GM12878 (cell line): ENCODE data around the gene RAB29.

ENCODE experiments used
- BHLHE40 ChIP-seq, 2 experiments: fragments of 450-650 bp in 1 of 2; IDR thresholded peaks; 2 replicates each; pipeline ENCODE4 v1.6.1; 2011 to 2017; ENCODE audit warnings: low read depth in 2 of 2, borderline replicate concordance in 1 of 2, improper control_type of control experiment in 1 of 2, low read length in 1 of 2, mild to moderate bottlenecking in 1 of 2
- ETV6 ChIP-seq, 2 experiments: fragments of 450-650 bp in 1 of 2; IDR thresholded peaks in 1 of 2; conservative IDR thresholded peaks in 1 of 2; 2 replicates each; pipeline ENCODE4 v1.6.1; 2014; ENCODE audit warnings: antibody characterized with exemption in 1 of 2, borderline replicate concordance in 1 of 2, low read depth in 1 of 2, mild to moderate bottlenecking in 1 of 2, moderate library complexity in 1 of 2
- HDAC2 ChIP-seq: fragments of 200-600 bp; sonication (generic); IDR thresholded peaks from 2 replicates; pipeline ENCODE4 v1.6.1; 2017
- KDM1A ChIP-seq: fragments of 200-600 bp; sonication (generic); IDR thresholded peaks from 2 replicates; pipeline ENCODE4 v1.6.1; 2016; ENCODE audit warnings: borderline replicate concordance
- MAX ChIP-seq: IDR thresholded peaks from 2 replicates; pipeline ENCODE4 v1.6.1; 2012; ENCODE audit warnings: low read depth, low read length, improper control_type of control experiment
- NFXL1 ChIP-seq: fragments of 450-650 bp; IDR thresholded peaks from 2 replicates; pipeline ENCODE4 v1.6.1; 2017; ENCODE audit warnings: antibody characterized with exemption, mild to moderate bottlenecking, borderline replicate concordance
- NR2F1 ChIP-seq: fragments of 450-650 bp; conservative IDR thresholded peaks from 2 replicates; pipeline ENCODE4 v1.6.1; 2017; ENCODE audit warnings: mild to moderate bottlenecking
- SPI1 ChIP-seq: IDR thresholded peaks from 2 replicates; pipeline ENCODE4 v1.6.1; 2011; ENCODE audit warnings: low read depth, mild to moderate bottlenecking, low read length, moderate library complexity, borderline replicate concordance; ENCODE audit not compliant: insufficient read depth
- SREBF2 ChIP-seq: IDR thresholded peaks from 2 replicates; pipeline ENCODE4 v1.6.1; 2012; ENCODE audit warnings: mild to moderate bottlenecking, low read length
- TCF12 ChIP-seq: IDR thresholded peaks from 2 replicates; pipeline ENCODE4 v1.6.1; 2011; ENCODE audit warnings: low read depth, mild to moderate bottlenecking, low read length
- TF ChIP-seq, protein P1 (sequence below), 3 experiments: IDR thresholded peaks in 2 of 3; conservative IDR thresholded peaks in 1 of 3; 2 replicates each; pipeline ENCODE4 v1.5.1; 2011; ENCODE audit warnings: low read depth in 3 of 3, low read length in 3 of 3, mild to moderate bottlenecking in 3 of 3, control low read depth in 2 of 3, moderate library complexity in 2 of 3, inconsistent platforms in 1 of 3, mixed read lengths in 1 of 3; ENCODE audit not compliant: control insufficient read depth in 2 of 3, insufficient read depth in 1 of 3; ENCODE audit errors: extremely low read depth in 1 of 3
- TF ChIP-seq, protein P2 (sequence below): fragments of 150-350 bp; IDR thresholded peaks from 2 replicates; pipeline ENCODE4 v1.6.1; 2016; ENCODE audit warnings: low read depth, low read length

DNA sequence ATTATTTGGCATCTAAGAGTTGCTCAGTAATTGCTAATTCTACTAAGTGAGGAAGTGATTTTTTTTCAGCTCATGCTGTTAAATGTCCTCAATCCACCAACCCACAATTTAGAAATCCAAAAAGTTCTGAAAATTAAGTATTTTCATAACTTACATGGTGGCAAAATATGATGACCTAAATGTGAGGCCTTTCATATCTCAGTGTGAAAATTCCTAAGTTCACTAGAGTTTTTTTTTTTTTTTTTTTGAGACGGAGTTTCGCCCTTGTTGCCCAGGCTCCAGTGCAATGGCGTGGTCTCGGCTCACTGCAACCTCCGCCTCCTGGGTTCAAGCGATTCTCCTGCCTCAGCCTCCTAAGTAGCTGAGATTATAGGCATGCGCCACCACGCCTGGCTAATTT lies 30.9 kb downstream of the RAB29 start:
- TF ChIP-seq HDAC2 (no peak), SPI1 (no peak), KDM1A (no peak), ETV6 (conservative IDR thresholded peaks at IDR 0.05 in 1 of 2, IDR thresholded peaks at IDR 0.05 in 1 of 2; ENCODE audit: borderline replicate concordance in 1 of 2, low read depth in 1 of 2) (no peak), TCF12 (no peak), BHLHE40 (IDR thresholded peaks at IDR 0.05; ENCODE audit: borderline replicate concordance in 1 of 2, low read depth in 2 of 2, low read length in 1 of 2) (no peak), SREBF2 (no peak), NR2F1 (no peak), NFXL1 (no peak), MAX (no peak)
- TF ChIP-seq, protein P1, sequence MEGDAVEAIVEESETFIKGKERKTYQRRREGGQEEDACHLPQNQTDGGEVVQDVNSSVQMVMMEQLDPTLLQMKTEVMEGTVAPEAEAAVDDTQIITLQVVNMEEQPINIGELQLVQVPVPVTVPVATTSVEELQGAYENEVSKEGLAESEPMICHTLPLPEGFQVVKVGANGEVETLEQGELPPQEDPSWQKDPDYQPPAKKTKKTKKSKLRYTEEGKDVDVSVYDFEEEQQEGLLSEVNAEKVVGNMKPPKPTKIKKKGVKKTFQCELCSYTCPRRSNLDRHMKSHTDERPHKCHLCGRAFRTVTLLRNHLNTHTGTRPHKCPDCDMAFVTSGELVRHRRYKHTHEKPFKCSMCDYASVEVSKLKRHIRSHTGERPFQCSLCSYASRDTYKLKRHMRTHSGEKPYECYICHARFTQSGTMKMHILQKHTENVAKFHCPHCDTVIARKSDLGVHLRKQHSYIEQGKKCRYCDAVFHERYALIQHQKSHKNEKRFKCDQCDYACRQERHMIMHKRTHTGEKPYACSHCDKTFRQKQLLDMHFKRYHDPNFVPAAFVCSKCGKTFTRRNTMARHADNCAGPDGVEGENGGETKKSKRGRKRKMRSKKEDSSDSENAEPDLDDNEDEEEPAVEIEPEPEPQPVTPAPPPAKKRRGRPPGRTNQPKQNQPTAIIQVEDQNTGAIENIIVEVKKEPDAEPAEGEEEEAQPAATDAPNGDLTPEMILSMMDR (IDR thresholded peaks at IDR 0.05 in 2 of 3, conservative IDR thresholded peaks at IDR 0.05 in 1 of 3; ENCODE audit: control insufficient read depth in 2 of 3, extremely low read depth in 1 of 3, insufficient read depth in 1 of 3, low read depth in 3 of 3, low read length in 3 of 3) = no peak
- TF ChIP-seq, protein P2, sequence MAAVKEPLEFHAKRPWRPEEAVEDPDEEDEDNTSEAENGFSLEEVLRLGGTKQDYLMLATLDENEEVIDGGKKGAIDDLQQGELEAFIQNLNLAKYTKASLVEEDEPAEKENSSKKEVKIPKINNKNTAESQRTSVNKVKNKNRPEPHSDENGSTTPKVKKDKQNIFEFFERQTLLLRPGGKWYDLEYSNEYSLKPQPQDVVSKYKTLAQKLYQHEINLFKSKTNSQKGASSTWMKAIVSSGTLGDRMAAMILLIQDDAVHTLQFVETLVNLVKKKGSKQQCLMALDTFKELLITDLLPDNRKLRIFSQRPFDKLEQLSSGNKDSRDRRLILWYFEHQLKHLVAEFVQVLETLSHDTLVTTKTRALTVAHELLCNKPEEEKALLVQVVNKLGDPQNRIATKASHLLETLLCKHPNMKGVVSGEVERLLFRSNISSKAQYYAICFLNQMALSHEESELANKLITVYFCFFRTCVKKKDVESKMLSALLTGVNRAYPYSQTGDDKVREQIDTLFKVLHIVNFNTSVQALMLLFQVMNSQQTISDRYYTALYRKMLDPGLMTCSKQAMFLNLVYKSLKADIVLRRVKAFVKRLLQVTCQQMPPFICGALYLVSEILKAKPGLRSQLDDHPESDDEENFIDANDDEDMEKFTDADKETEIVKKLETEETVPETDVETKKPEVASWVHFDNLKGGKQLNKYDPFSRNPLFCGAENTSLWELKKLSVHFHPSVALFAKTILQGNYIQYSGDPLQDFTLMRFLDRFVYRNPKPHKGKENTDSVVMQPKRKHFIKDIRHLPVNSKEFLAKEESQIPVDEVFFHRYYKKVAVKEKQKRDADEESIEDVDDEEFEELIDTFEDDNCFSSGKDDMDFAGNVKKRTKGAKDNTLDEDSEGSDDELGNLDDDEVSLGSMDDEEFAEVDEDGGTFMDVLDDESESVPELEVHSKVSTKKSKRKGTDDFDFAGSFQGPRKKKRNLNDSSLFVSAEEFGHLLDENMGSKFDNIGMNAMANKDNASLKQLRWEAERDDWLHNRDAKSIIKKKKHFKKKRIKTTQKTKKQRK = no peak
